ENCODE measurements around the gene HEATR9.

The HEATR9 gene

GRCh38 chr17:35819455-35819854 is 49.2 kb downstream of the HEATR9 start:
- H3K4me3 ChIP-seq = no peak overlapping the region
- no peak for DNase-seq (ENCODE audit: low spot score)
- TF ChIP-seq CTCF (IDR thresholded peaks at IDR 0.05) = no peak
- no peak overlapping the region for H3K27ac ChIP-seq

GRCh38 chr17:35817196-35817595 is 51.5 kb downstream of the HEATR9 start:
- H3K27ac ChIP-seq = no peak overlapping the region
- no peak overlapping the region for H3K4me3 ChIP-seq
- no peak for TF ChIP-seq CTCF (IDR thresholded peaks at IDR 0.05)
- DNase-seq (ENCODE audit: low spot score) = no peak

- no peak overlapping the region for H3K4me3 ChIP-seq
- DNase-seq (ENCODE audit: low spot score) = no peak
- no peak overlapping the region for H3K27ac ChIP-seq
- TF ChIP-seq CTCF (IDR thresholded peaks at IDR 0.05) = no peak
Observed at GRCh38 chr17:35816723-35817122, 52.0 kb downstream of the HEATR9 start.

GRCh38 chr17:35812456-35812855 is 56.2 kb downstream of the HEATR9 start:
- TF ChIP-seq CTCF (IDR thresholded peaks at IDR 0.05) = no peak
- no peak for DNase-seq (ENCODE audit: low spot score)
- no peak overlapping the region for H3K4me3 ChIP-seq
- H3K27ac ChIP-seq = no peak overlapping the region

- Histone ChIP-seq H3K27ac (no peak overlapping the region), H3K4me3 (no peak overlapping the region)
- no peak for DNase-seq (ENCODE audit: low spot score)
- TF ChIP-seq CTCF (IDR thresholded peaks at IDR 0.05) = no peak
Observed at GRCh38 chr17:35811759-35812158, 56.9 kb downstream of the HEATR9 start.

- DNase-seq (ENCODE audit: low spot score) = peak; percentile 81
- peak overlapping the region; percentile 83 to 98 for H3K27ac ChIP-seq
- H3K4me3 ChIP-seq = peak overlapping the region; percentile 98
- no peak for TF ChIP-seq CTCF (IDR thresholded peaks at IDR 0.05)
Observed at GRCh38 chr17:35809855-35810461, 58.7 kb downstream of the HEATR9 start.
